ENCODE results near the gene KRTAP10-5.
A peak's percentile ranks its signal among the peaks of the same experiment; 100 is the strongest.
"Not testable (repeated sequence)": the region's sequence is repeated elsewhere in the genome, so short reads cannot be mapped to it uniquely, and the experiment has no call there.

KRTAP10-5 gene

GRCh38 chr21:44564886-44565598 lies 15.4 kb downstream of the KRTAP10-5 start:
- H3K4me3 Mint-ChIP-seq: no peak overlapping the region
- H3K27me3 Mint-ChIP-seq (ENCODE audit: low read depth): peaks cover 29% of the 10 kb centered on the region

GRCh38 chr21:44564099-44564498 lies 16.3 kb downstream of the KRTAP10-5 start:
- no peak overlapping the region for H3K27ac Mint-ChIP-seq
- peaks cover 22% of the 10 kb centered on the region for H3K9me3 Mint-ChIP-seq
- no peaks in the 10 kb centered on the region for H3K4me1 Mint-ChIP-seq
- no peak overlapping the region for H3K4me3 Mint-ChIP-seq
- peaks cover 26% of the 10 kb centered on the region for H3K27me3 Mint-ChIP-seq (ENCODE audit: low read depth)
- no peak for TF ChIP-seq CTCF (IDR thresholded peaks at IDR 0.05; ENCODE audit: unreplicated experiment in 3 of 3)
- H3K36me3 Mint-ChIP-seq (ENCODE audit: low read depth): no peaks in the 10 kb centered on the region

More at GRCh38 chr21:44564886-44565598, 15.4 kb downstream of the KRTAP10-5 start:
- no peak for TF ChIP-seq CTCF (IDR thresholded peaks at IDR 0.05; ENCODE audit: unreplicated experiment in 3 of 3)
- H3K36me3 Mint-ChIP-seq (ENCODE audit: low read depth): no peaks in the 10 kb centered on the region
- peaks cover 18% of the 10 kb centered on the region for H3K9me3 Mint-ChIP-seq
- no peak overlapping the region for H3K27ac Mint-ChIP-seq
- no peaks in the 10 kb centered on the region for H3K4me1 Mint-ChIP-seq

- TF ChIP-seq CTCF (IDR thresholded peaks at IDR 0.05; ENCODE audit: unreplicated experiment in 3 of 3): no peak
- H3K27me3 Mint-ChIP-seq (ENCODE audit: low read depth): peaks cover 28% of the 10 kb centered on the region
- no peak within 1 kb of the TSS for H3K27ac Mint-ChIP-seq
- H3K9me3 Mint-ChIP-seq: peaks cover 26% of the 10 kb centered on the region
- H3K4me3 Mint-ChIP-seq: peak within 1 kb of the TSS in 1 of 3 experiments; percentile 16
- peaks cover 26% of the 10 kb centered on the region for H3K4me1 Mint-ChIP-seq
- H3K36me3 Mint-ChIP-seq (ENCODE audit: low read depth): no peaks in the 10 kb centered on the region
Observed at GRCh38 chr21:44558695-44559094, 21.7 kb downstream of the KRTAP10-5 start, which contains the start of gene KRTAP10-3. TSS of gene KRTAP10-3 (minus strand) at chr21:44558795. CDS start at chr21:44558715, 80 bp downstream.

- not testable (repeated sequence) for H3K27ac Mint-ChIP-seq; H3K4me3 Mint-ChIP-seq; H3K36me3 Mint-ChIP-seq (ENCODE audit: low read depth)
- Mint-ChIP-seq H3K4me1 (peaks cover 27% of the 10 kb centered on the region), H3K9me3 (peaks cover 25% of the 10 kb centered on the region), H3K27me3 (ENCODE audit: low read depth) (peaks cover 28% of the 10 kb centered on the region)
Observed at GRCh38 chr21:44558329-44558675, 22.1 kb downstream of the KRTAP10-5 start.

GRCh38 chr21:44557491-44558328 lies 22.7 kb downstream of the KRTAP10-5 start:
- Mint-ChIP-seq H3K36me3 (ENCODE audit: low read depth) (no peaks in the 10 kb centered on the region), H3K4me3 (peak overlapping the region in 1 of 3 experiments; percentile 16)

More at GRCh38 chr21:44557491-44558328, 22.7 kb downstream of the KRTAP10-5 start:
- TF ChIP-seq CTCF (IDR thresholded peaks at IDR 0.05; ENCODE audit: unreplicated experiment in 3 of 3): no peak
- H3K27me3 Mint-ChIP-seq (ENCODE audit: low read depth): peaks cover 28% of the 10 kb centered on the region
- H3K9me3 Mint-ChIP-seq: peaks cover 24% of the 10 kb centered on the region
- H3K27ac Mint-ChIP-seq: no peak overlapping the region
- peaks cover 33% of the 10 kb centered on the region for H3K4me1 Mint-ChIP-seq

Data from nephron (organoid).